ENCODE measurements around the gene MRGPRF. TPM values are rescaled to one million over a fixed set of nuclear protein-coding genes. Genes with fewer than 3 reads are reported as not detected.

MRGPRF gene
- total RNA-seq, 2 experiments from 2014 or later = not detected

DNA sequence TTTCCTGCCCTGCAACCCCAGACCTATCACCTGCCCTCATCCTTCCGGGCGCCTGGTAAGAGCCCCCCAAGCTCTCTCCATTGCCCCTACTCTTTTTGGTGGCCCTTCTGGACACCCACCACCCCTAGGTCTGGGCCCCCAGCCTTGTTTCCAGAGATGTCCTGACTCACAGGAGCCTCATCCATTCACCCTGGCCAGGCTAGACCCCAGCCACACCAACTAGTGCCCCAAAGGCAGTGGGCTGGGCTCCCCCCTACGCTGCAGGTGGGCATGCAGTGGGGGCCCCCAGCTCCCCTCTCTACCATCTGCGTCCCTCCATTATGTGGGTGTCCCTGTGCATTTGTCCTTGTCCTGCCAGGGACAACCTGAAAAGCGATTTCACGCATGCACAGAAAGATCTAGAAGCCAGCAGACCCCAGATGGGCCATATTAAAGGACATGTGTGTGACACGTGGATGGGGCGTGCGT is 1.4 kb downstream of the MRGPRF start:
- CTCF ChIA-PET = no interaction called here
- Histone ChIP-seq H3K4me3 (ENCODE audit: low read length) (no peak overlapping the region), H3K36me3 (ENCODE audit: insufficient read depth, low read length) (no peaks in the 10 kb centered on the region), H3K27me3 (ENCODE audit: control insufficient read depth in 1 of 2, insufficient read depth in 2 of 2, low read length in 2 of 2) (peaks cover 42 to 60% of the 10 kb centered on the region in 2 experiments), H3K9me3 (ENCODE audit: control insufficient read depth in 1 of 2, insufficient read depth in 1 of 2, low read length in 2 of 2) (peaks cover 0 to 4% of the 10 kb centered on the region in 2 experiments), H3K27ac (ENCODE audit: low read depth in 1 of 2, low read length in 2 of 2) (no peak overlapping the region), H3K4me1 (ENCODE audit: insufficient read depth, low read length) (peaks cover 18% of the 10 kb centered on the region)
- Mint-ChIP-seq H3K27ac (no peak overlapping the region), H3K9me3 (no peaks in the 10 kb centered on the region), H3K4me1 (ENCODE audit: low read depth) (peaks cover 5% of the 10 kb centered on the region), H3K27me3 (peaks cover 41% of the 10 kb centered on the region), H3K36me3 (ENCODE audit: low read depth) (no peaks in the 10 kb centered on the region), H3K4me3 (no peak overlapping the region)
- ATAC-seq (ENCODE audit: poor library complexity) (no peak), DNase-seq (no peak)
- POLR2A ChIA-PET = no interaction called here
- TF ChIP-seq, protein P1, sequence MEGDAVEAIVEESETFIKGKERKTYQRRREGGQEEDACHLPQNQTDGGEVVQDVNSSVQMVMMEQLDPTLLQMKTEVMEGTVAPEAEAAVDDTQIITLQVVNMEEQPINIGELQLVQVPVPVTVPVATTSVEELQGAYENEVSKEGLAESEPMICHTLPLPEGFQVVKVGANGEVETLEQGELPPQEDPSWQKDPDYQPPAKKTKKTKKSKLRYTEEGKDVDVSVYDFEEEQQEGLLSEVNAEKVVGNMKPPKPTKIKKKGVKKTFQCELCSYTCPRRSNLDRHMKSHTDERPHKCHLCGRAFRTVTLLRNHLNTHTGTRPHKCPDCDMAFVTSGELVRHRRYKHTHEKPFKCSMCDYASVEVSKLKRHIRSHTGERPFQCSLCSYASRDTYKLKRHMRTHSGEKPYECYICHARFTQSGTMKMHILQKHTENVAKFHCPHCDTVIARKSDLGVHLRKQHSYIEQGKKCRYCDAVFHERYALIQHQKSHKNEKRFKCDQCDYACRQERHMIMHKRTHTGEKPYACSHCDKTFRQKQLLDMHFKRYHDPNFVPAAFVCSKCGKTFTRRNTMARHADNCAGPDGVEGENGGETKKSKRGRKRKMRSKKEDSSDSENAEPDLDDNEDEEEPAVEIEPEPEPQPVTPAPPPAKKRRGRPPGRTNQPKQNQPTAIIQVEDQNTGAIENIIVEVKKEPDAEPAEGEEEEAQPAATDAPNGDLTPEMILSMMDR (IDR thresholded peaks at IDR 0.05) = no peak
- intact Hi-C loops (cut with DNase I, micrococcal nuclease) = no loop called here

DNA sequence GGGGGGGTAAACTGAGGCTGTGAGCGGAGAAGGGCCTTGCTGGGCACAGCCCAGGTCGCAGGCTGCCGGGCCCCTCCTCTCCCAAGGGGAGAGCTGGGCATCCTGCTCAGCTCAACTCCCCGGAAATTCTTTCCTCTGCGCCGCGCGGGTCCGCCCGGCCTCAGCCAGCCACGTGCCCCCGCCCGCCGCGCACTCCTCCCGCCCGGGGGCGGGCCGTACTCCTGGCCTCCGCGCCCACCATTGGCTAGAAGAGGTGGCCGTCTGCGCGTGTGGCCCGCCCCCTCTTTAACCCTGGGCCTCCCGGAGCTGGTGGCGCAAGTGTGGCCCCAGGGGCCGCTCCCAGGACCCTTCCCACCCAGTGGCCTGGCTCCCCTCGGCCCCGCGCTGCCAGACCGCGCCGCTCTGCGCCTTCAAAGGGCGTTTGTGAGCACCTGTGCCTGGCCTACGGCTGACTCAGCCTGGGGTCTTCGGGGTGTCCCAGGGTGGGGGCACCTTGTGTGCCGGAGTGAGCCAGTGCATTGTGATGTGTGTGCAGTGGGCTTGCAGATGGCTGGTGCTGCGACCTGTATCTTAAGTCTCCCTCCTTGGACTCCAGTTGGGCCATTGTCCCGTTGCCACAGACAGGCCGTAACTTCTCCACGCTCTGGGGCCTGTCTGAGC is 2.0 kb downstream of the MRGPRF start:
- POLR2A ChIA-PET = no interaction called here
- Mint-ChIP-seq H3K27me3 (peaks cover 41% of the 10 kb centered on the region), H3K27ac (no peak overlapping the region), H3K36me3 (ENCODE audit: low read depth) (no peaks in the 10 kb centered on the region), H3K4me1 (ENCODE audit: low read depth) (peaks cover 5% of the 10 kb centered on the region), H3K9me3 (no peaks in the 10 kb centered on the region), H3K4me3 (no peak overlapping the region)
- Histone ChIP-seq H3K9me3 (ENCODE audit: control insufficient read depth in 1 of 2, insufficient read depth in 1 of 2, low read length in 2 of 2) (peaks cover 0 to 4% of the 10 kb centered on the region in 2 experiments), H3K27ac (ENCODE audit: low read depth in 1 of 2, low read length in 2 of 2) (no peak overlapping the region), H3K4me1 (ENCODE audit: insufficient read depth, low read length) (peaks cover 18% of the 10 kb centered on the region), H3K27me3 (ENCODE audit: control insufficient read depth in 1 of 2, insufficient read depth in 2 of 2, low read length in 2 of 2) (peaks cover 42 to 60% of the 10 kb centered on the region in 2 experiments), H3K4me3 (ENCODE audit: low read length) (no peak overlapping the region), H3K36me3 (ENCODE audit: insufficient read depth, low read length) (no peaks in the 10 kb centered on the region)
- peak; percentile 48 for ATAC-seq (ENCODE audit: poor library complexity)
- intact Hi-C loops (cut with DNase I, micrococcal nuclease) = no loop called here
- CTCF ChIA-PET = interaction anchor here (0.6 kb wide), 1 partner anchor 11 kb away, joined by 3 read pairs; no protein-coding TSS in a partner anchor
- TF ChIP-seq, protein P1 (IDR thresholded peaks at IDR 0.05) = no peak
- peak in 5 of 14 experiments; percentile 7 to 29 (median 12) for DNase-seq

DNA sequence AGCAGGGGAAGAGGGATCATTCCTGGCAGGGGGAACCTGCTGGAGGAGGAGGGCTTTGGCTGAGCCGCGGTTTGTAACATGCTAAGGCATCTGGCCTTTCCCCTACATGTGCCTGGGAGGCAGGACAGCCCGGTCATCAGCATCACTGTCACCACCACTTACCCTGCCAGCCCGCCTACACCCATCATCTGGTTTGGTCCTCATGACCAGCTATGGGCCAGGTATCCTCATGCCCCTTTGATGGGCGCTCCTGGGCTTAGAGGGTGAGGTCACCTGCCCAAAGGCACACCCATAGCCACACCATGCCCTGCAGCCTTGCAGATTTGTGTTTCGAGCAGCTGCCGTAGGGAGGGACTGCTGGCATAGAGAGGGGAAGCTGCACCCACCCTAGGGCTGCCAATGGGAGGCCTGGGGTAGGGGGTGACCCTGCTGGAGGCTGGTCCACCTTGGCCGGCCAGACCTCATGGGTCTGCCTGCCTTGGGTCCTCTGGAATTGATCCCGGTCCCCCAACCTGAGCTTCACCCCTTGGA is 2.6 kb downstream of the MRGPRF start:
- no peak overlapping the region for H3K4me3 ChIP-seq (ENCODE audit: low read length)
- Mint-ChIP-seq H3K36me3 (ENCODE audit: low read depth) (no peaks in the 10 kb centered on the region), H3K9me3 (no peaks in the 10 kb centered on the region), H3K4me3 (no peak overlapping the region), H3K4me1 (ENCODE audit: low read depth) (peaks cover 5% of the 10 kb centered on the region), H3K27ac (no peak overlapping the region), H3K27me3 (peaks cover 42% of the 10 kb centered on the region)
- intact Hi-C loops (cut with DNase I, micrococcal nuclease) = no loop called here
- CTCF ChIA-PET = interaction anchor here (0.6 kb wide), 1 partner anchor 12 kb away, joined by 3 read pairs; no protein-coding TSS in a partner anchor
- no peaks in the 10 kb centered on the region for H3K36me3 ChIP-seq (ENCODE audit: insufficient read depth, low read length)
- TF ChIP-seq, protein P1 (IDR thresholded peaks at IDR 0.05) = no peak
- POLR2A ChIA-PET = no interaction called here
- H3K27me3 ChIP-seq (ENCODE audit: control insufficient read depth in 1 of 2, insufficient read depth in 2 of 2, low read length in 2 of 2) = peaks cover 42 to 60% of the 10 kb centered on the region in 2 experiments
- peaks cover 18% of the 10 kb centered on the region for H3K4me1 ChIP-seq (ENCODE audit: insufficient read depth, low read length)
- no peak overlapping the region for H3K27ac ChIP-seq (ENCODE audit: low read depth in 1 of 2, low read length in 2 of 2)
- peaks cover 0 to 6% of the 10 kb centered on the region in 2 experiments for H3K9me3 ChIP-seq (ENCODE audit: control insufficient read depth in 1 of 2, insufficient read depth in 1 of 2, low read length in 2 of 2)
- ATAC-seq (ENCODE audit: poor library complexity) (no peak), DNase-seq (no peak)
